PC-9 (cell line): ENCODE data around the gene SLC12A1. TPM values are rescaled to one million over a fixed set of nuclear protein-coding genes. Genes with fewer than 3 reads are reported as not detected.

Experiments
- BruUV-seq: library from RNA; stranded (reverse); fragments of 400-500 nt; replicated peaks from 2 replicates; lab custom pipeline; 2021; lab: Mats Ljungman, UMichigan
- CTCF ChIA-PET: fragments of 300-600 bp; sonication (Branson Sonifier 250); formaldehyde crosslinking; loops from one replicate; lab custom pipeline; 2022; ENCODE audit warnings: antibody characterized with exemption; lab: Charles Lee
- POLR2A ChIA-PET: fragments of 300-600 bp; sonication (Branson Sonifier 250); formaldehyde crosslinking; loops from one replicate; lab custom pipeline; 2022; ENCODE audit warnings: antibody characterized with exemption; ENCODE audit not compliant: unreplicated experiment; lab: Charles Lee
- DNase-seq, 2 experiments: peaks; one replicate each; pipeline versions ENCODE4 v3.0.0 to v3.0.0-alpha.2; 2015 to 2022; ENCODE audit warnings: mixed read lengths in 1 of 2
- H2AFZ ChIP-seq: fragments of 200-600 bp; sonication (generic); 2 replicates; pipeline ENCODE4 v1.8.1; 2017; ENCODE audit warnings: antibody characterized with exemption
- H3F3A ChIP-seq: fragments of 200-600 bp; sonication (generic); 2 replicates; pipeline ENCODE4 v1.8.1; 2017; ENCODE audit warnings: antibody characterized with exemption, mild to moderate bottlenecking, low read depth; ENCODE audit not compliant: insufficient read depth
- H3K27ac ChIP-seq: fragments of 200-600 bp; sonication (generic); 2 replicates; pipeline ENCODE4 v1.6.1; 2016; ENCODE audit warnings: mixed run types
- H3K27me3 ChIP-seq: fragments of 200-600 bp; sonication (generic); 2 replicates; pipeline ENCODE4 v1.6.1; 2016; ENCODE audit warnings: low read depth, mixed run types; ENCODE audit not compliant: insufficient read depth
- H3K36me3 ChIP-seq: fragments of 200-600 bp; sonication (generic); 2 replicates; pipeline ENCODE4 v1.6.1; 2016; ENCODE audit warnings: low read depth, mixed run types
- H3K4me1 ChIP-seq: fragments of 200-600 bp; sonication (generic); replicated peaks from 2 replicates; pipeline ENCODE4 v1.6.1; 2016; ENCODE audit warnings: mixed run types; ENCODE audit not compliant: insufficient read depth
- H3K4me2 ChIP-seq: fragments of 200-600 bp; sonication (generic); 2 replicates; pipeline ENCODE4 v1.6.1; 2017; ENCODE audit warnings: mixed run types
- H3K4me3 ChIP-seq: fragments of 200-600 bp; sonication (generic); 2 replicates; pipeline ENCODE4 v1.6.1; 2016; ENCODE audit warnings: mixed run types
- H3K79me2 ChIP-seq: fragments of 200-600 bp; sonication (generic); 2 replicates; pipeline ENCODE4 v1.6.1; 2017; ENCODE audit warnings: low read depth, mixed run types
- H3K9me2 ChIP-seq: fragments of 200-600 bp; sonication (generic); 2 replicates; pipeline ENCODE4 v1.8.1; 2017; ENCODE audit warnings: mild to moderate bottlenecking; ENCODE audit not compliant: insufficient read depth
- H3K9me3 ChIP-seq: fragments of 200-600 bp; sonication (generic); 2 replicates; pipeline ENCODE4 v1.8.1; 2016; ENCODE audit warnings: low read depth; ENCODE audit not compliant: insufficient read depth
- H4K20me1 ChIP-seq: fragments of 200-600 bp; sonication (generic); 2 replicates; pipeline ENCODE4 v1.8.1; 2017; ENCODE audit not compliant: insufficient read depth
- EZH2 ChIP-seq: fragments of 200-600 bp; sonication (generic); IDR thresholded peaks from 2 replicates; pipeline ENCODE4 v1.8.0; 2017; ENCODE audit warnings: antibody characterized with exemption, low read depth
- intact Hi-C: fragments of 100-400 bp; cut with micrococcal nuclease; formaldehyde crosslinking; loops from one replicate; pipeline ENCODE4 v1.10.0; 2022; ENCODE audit not compliant: unreplicated experiment
- total RNA-seq: library from RNA; stranded (reverse); gene quantifications from 2 replicates; pipeline ENCODE4 v1.2.3, GENCODE V29; 2021
- TF ChIP-seq, protein P1 (sequence below): fragments of 200-600 bp; sonication (generic); conservative IDR thresholded peaks from 2 replicates; pipeline ENCODE4 v1.6.1; 2017; ENCODE audit warnings: mixed run types, antibody characterized with exemption, mild to moderate bottlenecking, moderate library complexity

The SLC12A1 gene
- total RNA-seq, 1 experiment from 2014 or later: not detected

DNA sequence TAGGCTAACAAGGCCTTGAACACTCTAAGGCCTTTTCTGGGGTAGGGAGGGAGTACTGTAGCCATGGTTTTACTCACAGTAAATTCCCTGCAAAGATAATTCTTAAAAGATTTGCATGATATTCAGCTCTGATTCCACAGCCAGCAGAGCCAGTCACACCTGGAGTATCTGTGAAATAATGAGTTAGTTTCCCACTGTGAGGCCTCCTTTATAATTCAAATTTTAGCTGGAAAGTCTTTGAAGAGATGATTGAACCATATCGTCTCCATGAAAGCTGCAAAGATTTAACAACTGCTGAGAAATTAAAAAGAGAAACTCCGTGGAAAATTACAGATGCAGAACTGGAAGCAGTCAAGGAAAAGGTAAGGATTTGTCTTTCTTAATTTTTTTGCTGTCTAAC is 92.8 kb downstream of the SLC12A1 start:
- no TSS peak for BruUV-seq
- TF ChIP-seq EZH2: no peak
- TF ChIP-seq, protein P1, sequence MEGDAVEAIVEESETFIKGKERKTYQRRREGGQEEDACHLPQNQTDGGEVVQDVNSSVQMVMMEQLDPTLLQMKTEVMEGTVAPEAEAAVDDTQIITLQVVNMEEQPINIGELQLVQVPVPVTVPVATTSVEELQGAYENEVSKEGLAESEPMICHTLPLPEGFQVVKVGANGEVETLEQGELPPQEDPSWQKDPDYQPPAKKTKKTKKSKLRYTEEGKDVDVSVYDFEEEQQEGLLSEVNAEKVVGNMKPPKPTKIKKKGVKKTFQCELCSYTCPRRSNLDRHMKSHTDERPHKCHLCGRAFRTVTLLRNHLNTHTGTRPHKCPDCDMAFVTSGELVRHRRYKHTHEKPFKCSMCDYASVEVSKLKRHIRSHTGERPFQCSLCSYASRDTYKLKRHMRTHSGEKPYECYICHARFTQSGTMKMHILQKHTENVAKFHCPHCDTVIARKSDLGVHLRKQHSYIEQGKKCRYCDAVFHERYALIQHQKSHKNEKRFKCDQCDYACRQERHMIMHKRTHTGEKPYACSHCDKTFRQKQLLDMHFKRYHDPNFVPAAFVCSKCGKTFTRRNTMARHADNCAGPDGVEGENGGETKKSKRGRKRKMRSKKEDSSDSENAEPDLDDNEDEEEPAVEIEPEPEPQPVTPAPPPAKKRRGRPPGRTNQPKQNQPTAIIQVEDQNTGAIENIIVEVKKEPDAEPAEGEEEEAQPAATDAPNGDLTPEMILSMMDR: no peak
- Histone ChIP-seq H3F3A (no peaks in the 10 kb centered on the region), H3K4me1 (no peaks in the 10 kb centered on the region), H3K4me3 (no peak overlapping the region), H3K27me3 (no peaks in the 10 kb centered on the region), H3K4me2 (no peak overlapping the region), H4K20me1 (no peaks in the 10 kb centered on the region), H2AFZ (no peak overlapping the region), H3K9me3 (no peaks in the 10 kb centered on the region), H3K9me2 (no peaks in the 10 kb centered on the region), H3K36me3 (no peaks in the 10 kb centered on the region), H3K27ac (no peak overlapping the region), H3K79me2 (no peaks in the 10 kb centered on the region)
- intact Hi-C loops: no loop called here
- DNase-seq: no peak
- CTCF ChIA-PET: no interaction called here
- POLR2A ChIA-PET: no interaction called here

DNA sequence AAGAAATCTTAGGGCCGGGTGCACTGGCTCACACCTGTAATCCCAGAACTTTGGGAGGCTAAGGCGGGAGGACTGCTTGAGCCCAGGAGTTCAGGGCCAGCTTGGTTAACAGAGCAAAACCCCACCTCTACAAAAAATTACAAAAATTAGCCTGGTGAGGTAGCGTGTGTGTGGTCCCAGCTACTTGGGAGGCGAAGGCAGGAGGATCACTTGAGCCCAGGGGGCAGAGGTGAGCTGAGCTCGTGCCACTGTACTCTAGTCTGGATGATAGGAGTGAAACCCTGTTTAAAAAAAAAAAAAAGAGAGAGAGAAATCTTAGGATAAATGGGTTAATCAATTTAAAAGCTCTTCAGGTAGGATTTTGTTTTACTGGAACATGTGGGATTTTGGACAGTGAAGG is 93.9 kb downstream of the SLC12A1 start:
- H3K9me3 ChIP-seq: no peaks in the 10 kb centered on the region
- intact Hi-C loops: no loop called here
- DNase-seq: no peak
- H3K4me3 ChIP-seq: no peak overlapping the region
- TF ChIP-seq, protein P1: no peak
- no peak for TF ChIP-seq EZH2
- ChIA-PET CTCF (no interaction called here), POLR2A (no interaction called here)
- H3K27ac ChIP-seq: no peak overlapping the region
- H3F3A ChIP-seq: no peaks in the 10 kb centered on the region
- H3K4me2 ChIP-seq: no peak overlapping the region
- H4K20me1 ChIP-seq: no peaks in the 10 kb centered on the region
- H3K4me1 ChIP-seq: no peaks in the 10 kb centered on the region
- no peaks in the 10 kb centered on the region for H3K27me3 ChIP-seq
- BruUV-seq: no TSS peak
- no peaks in the 10 kb centered on the region for H3K36me3 ChIP-seq
- no peaks in the 10 kb centered on the region for H3K9me2 ChIP-seq
- H2AFZ ChIP-seq: no peak overlapping the region
- H3K79me2 ChIP-seq: no peaks in the 10 kb centered on the region

DNA sequence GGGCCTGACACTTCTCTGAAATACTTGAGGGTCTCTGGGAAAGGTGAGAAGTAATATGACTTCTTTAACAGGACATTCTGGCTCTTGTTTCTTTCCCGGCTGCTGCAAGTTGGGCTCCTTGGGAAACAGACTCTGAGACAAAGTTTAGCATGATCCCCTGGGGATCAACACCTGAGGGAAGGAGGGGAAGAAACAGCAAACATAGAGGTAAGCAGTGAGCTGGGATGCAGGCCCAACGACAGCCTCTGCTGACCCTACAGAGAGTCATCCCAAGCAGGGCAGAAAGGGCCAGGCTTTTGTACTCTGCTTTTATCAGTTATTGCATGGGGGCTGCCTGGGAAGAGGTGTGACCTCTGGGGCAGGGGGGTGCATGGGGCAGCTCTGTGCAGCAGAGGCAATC is 98.3 kb downstream of the SLC12A1 start:
- no peaks in the 10 kb centered on the region for H3F3A ChIP-seq
- H3K4me1 ChIP-seq: no peaks in the 10 kb centered on the region
- H3K4me2 ChIP-seq: no peak overlapping the region
- POLR2A ChIA-PET: no interaction called here
- no peak overlapping the region for H2AFZ ChIP-seq
- CTCF ChIA-PET: no interaction called here
- no peak overlapping the region for H3K4me3 ChIP-seq
- H3K9me2 ChIP-seq: no peaks in the 10 kb centered on the region
- no peaks in the 10 kb centered on the region for H3K36me3 ChIP-seq
- no peaks in the 10 kb centered on the region for H3K27me3 ChIP-seq
- intact Hi-C loops: no loop called here
- no peaks in the 10 kb centered on the region for H3K9me3 ChIP-seq
- no peaks in the 10 kb centered on the region for H3K79me2 ChIP-seq
- TF ChIP-seq, protein P1: no peak
- TF ChIP-seq EZH2: no peak
- BruUV-seq: no TSS peak
- no peak overlapping the region for H3K27ac ChIP-seq
- H4K20me1 ChIP-seq: no peaks in the 10 kb centered on the region
- no peak for DNase-seq
